Measurements from ENCODE around the gene RWDD1.

DNA sequence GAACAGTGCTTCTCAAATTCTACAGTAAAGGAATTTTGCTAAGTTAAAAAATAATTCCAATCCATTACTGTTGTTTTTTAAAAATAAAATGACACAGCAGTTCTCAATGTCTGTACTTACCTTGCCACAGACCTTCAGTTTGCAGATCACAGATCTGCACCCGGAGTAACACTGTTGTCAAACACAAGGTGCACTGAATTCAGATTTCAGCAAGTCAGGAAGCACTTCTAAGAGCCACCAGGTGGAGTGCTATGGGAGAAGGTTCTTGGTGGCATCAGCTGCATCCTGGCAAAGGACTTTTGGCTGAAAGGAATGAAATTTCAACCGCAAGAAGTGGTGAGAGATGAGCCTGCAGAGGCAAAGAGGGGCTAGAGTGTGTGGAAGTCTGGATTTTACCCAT lies 62.4 kb downstream of the RWDD1 start:
- TF ChIP-seq, protein P1, sequence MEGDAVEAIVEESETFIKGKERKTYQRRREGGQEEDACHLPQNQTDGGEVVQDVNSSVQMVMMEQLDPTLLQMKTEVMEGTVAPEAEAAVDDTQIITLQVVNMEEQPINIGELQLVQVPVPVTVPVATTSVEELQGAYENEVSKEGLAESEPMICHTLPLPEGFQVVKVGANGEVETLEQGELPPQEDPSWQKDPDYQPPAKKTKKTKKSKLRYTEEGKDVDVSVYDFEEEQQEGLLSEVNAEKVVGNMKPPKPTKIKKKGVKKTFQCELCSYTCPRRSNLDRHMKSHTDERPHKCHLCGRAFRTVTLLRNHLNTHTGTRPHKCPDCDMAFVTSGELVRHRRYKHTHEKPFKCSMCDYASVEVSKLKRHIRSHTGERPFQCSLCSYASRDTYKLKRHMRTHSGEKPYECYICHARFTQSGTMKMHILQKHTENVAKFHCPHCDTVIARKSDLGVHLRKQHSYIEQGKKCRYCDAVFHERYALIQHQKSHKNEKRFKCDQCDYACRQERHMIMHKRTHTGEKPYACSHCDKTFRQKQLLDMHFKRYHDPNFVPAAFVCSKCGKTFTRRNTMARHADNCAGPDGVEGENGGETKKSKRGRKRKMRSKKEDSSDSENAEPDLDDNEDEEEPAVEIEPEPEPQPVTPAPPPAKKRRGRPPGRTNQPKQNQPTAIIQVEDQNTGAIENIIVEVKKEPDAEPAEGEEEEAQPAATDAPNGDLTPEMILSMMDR (conservative IDR thresholded peaks at IDR 0.05; ENCODE audit: low read depth, low read length) = peak; percentile 50
- TF ChIP-seq EZH2 (IDR thresholded peaks at IDR 0.05; ENCODE audit: low read length, unreplicated experiment) = no peak

All from PC-3 (cell line).